Activated CD4-positive, alpha-beta T cell treated with anti-CD3 and anti-CD28 coated beads for 48 hours (primary cell): ENCODE data around the gene PCBP2.
"Not testable (repeated sequence)": the region's sequence is repeated elsewhere in the genome, so short reads cannot be mapped to it uniquely, and the experiment has no call there.

Source experiments
- DNase-seq: peaks from one replicate; pipeline ENCODE4 v3.0.0-alpha.2; 2020

The PCBP2 gene

GRCh38 chr12:53441040-53441833 lies 10.7 kb upstream of the PCBP2 start, which contains the start of gene PRR13:
TSS of gene PRR13 (plus strand) at chr12:53441734. CDS start at chr12:53442715, 981 bp downstream.
- peak; percentile 99 for DNase-seq

DNA sequence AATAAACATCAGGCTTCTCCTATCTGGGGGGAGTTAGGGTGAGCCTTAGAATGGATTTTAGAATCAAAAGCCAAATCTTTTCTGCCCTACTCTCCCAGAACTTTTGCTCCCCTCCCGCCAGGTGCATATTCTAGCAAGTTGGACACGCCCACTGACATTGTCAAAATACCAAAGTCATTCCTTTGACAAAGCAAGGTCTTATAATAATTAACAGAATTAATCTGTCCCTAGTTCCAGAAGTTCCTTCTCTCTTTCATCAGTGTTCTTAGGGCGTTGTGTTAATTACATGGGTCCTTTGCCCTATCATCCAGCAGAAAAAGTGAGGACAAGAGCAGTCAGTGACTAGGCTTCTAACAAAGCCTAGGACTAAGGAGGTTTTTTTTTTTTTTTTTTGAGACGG lies 7.9 kb upstream of the PCBP2 start:
- no peak for DNase-seq

DNA sequence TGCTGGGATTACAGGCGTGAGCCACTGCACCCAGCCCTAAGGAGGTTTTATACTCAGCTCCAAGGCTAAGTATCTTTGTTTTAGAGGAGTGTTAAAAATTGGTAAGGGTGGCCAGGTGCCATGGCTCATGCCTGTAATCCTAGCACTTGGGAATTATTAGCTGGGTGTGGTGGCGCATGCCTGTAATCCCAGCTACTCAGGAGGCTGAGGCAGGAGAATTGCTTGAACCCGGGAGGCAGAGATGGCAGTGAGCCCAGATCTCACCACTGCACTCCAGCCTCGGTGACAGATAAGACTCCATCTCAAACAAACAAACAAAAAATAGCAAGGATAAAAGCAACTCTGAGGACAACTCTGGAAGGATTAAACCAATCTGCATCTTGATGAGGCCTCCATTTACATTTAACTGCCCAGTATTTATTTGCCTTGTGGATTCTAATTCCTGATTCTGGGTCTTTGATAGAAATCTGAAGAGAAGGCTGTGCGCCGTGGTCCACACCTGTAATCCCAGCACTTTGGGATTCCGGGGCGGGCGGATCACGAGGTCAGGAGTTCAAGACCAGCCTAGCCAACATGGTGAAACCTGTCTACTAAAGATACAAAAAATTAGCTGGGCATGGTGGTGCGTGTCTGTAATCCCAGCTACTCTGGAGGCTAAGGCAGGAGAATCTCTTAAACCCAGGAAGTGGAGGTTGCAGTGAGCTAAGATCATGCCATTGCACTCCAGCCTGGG lies 7.1 kb upstream of the PCBP2 start:
- DNase-seq, result not testable (repeated sequence)

DNA sequence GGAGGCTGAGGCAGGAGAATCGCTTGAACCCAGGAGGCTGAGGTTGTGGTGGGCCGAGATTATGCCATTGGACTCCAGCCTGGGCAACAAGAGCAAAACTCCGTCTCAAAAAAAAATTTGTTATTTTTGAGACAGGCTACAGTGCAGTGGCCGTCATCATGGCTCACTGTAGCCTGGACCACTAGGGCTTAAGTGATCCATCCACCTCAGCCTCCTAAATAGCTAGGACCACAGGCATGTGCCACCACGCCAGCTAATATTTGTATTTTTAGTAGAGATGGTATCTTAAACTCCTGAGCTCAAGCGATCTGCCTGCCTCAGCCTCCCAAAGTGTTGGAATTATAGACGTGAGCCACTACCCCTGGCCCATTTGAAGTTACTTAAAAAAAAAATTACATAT lies 966 bp upstream of the PCBP2 start:
- no peak for DNase-seq

DNA sequence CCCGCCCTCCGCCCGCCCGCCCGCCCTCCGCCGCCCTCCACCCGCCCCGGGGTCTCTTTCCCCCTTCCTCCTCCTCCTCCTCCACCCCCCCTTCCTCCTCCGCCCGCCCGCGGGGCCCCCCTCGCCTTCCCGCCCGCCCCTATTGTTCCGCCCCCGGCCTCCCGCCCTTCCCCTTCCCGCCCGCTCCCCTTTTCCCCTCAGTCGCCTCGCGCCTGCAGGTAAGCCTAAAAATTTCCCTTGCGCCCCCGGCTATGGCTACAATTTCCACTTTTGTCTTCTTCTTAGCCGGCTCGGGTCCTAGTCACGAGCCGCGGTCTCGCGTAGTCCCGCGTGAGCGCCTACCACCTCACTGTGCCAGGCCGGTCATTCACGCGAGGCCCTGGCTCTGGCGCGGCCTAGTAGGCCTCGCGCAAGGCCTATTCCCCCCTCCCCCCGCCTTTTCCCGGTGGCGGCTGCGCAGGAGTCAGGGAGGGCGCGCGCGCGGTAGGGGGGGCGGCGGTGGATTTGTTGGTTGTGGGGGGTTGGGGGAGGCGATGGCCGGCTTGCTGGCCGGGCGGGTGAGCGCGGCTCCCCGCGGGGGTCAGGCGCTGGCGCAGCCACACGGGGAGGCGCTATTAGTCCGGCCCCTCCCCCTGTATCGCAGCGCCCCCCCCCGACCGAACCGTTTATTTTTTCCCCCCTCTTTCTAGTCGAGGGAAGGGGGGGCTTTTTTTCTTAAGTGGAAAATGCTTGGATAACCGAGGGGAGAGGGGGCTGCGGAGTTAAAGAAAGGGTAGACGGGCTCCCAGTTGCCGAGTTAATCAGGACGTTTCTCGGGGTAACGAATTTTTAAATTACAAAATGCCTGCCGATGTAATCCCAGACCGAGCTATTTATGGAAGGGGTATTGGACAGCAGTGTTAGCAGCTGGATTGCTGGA lies 516 bp downstream of the PCBP2 start:
- DNase-seq, result peak; percentile 76

DNA sequence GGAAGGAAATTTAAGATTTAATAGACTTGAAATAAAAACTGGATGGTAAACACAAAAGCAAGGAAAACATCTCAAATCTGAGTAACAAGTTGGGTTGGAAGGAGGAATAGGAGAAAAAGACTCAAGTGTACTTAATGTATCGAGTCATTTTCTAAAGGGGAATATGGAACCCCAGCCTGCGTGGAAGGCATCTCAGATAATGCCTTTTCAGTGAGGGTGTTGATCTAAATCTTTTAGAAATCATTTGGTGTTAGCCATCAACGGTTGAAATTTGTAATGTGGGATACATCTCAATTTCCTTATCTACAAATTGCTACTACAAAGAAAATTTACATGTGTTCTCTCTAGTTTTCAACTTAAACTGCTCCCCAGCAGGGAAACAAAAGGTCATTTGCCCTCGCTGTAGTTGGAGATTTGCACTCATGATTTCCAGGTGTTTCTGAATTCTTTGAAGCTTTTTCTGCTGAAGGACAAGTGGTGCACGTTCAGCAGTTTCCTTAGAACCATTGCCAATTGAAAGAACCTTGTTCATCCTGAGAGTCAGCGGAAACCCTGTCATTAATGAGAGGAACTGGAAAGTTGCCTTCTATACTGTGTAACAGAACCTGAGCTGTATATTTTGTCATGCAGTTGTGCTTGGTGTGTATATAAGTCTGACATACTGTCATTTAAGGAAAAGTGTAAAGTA lies 2.2 kb downstream of the PCBP2 start:
- no peak for DNase-seq

GRCh38 chr12:53454707-53455106 lies 2.8 kb downstream of the PCBP2 start:
- DNase-seq, result no peak

DNA sequence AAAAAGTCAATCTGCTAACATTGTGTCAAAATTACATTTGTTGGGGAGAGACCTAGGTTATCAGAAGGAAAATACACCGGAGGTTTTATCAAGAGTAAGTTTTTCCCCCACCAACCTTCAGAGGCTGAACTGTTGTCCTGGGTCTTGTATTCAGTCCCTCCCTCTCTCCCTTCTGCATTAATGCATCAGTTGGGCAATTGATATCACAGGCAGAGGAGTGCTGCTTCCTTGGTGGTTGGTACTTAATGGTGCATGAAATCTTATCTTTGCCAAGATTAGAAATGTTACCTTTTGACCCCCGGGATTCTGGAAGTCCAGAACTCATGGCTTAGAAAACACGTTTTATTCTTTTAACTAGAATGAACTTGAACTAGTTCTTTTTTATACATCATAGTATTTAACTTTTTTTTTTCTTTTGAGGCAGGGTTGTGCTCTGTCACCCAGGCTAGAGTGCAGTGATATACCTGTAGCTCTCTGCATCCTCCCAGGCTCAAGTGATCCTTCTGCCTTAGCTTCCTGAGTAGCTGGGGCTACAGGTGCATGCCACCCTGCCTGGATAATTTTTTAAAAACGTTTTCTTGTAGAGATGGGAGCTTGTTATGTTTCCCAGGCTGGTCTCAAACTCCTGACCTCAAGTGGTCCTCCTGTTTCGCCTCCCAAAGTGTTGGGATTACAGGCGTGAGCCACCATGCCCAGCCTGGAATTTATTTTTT lies 4.9 kb downstream of the PCBP2 start:
- DNase-seq, result no peak

DNA sequence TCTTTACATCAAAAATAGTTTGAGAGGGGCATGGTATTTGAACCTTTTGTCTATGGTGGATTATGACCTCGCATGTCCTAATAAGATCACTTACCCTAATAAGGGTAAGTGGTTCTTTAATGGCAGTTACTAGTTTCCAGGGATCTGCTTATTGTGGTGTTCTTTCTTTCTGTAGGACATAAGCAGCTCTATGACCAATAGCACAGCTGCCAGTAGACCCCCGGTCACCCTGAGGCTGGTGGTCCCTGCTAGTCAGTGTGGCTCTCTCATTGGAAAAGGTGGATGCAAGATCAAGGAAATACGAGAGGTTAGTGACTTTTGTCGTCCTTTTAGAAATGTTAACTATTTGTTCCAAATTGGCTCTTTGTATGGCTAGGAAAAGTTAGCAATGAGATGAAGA lies 7.2 kb downstream of the PCBP2 start:
- DNase-seq, result no peak

GRCh38 chr12:53461059-53461458 lies 9.2 kb downstream of the PCBP2 start:
- no peak for DNase-seq

DNA sequence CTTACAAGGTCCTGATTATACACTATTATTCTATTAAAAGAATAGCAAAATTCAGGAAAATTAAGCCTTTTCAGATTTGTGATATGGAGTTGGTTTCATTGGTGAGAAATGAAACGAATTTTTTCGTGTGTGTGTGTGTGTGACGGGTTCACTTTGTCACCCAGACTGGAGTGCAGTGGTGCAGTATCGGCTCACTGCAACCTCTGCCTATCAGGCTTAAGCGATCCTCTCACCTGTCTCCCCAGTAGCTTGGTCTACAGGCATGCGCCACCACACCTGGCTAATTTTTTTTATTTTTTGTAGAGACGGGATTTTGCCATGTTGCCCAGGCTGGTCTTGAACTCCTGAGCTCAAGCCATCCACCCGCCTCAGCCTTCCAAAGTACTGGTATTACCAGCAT lies 9.7 kb downstream of the PCBP2 start:
- no peak for DNase-seq

- no peak for DNase-seq
These were observed 11.0 kb downstream of the PCBP2 start for GRCh38 chr12:53462935-53463334.

GRCh38 chr12:53463802-53464560 lies 12.1 kb downstream of the PCBP2 start:
- no peak for DNase-seq

GRCh38 chr12:53464685-53465418 lies 12.9 kb downstream of the PCBP2 start:
- DNase-seq, result no peak

DNA sequence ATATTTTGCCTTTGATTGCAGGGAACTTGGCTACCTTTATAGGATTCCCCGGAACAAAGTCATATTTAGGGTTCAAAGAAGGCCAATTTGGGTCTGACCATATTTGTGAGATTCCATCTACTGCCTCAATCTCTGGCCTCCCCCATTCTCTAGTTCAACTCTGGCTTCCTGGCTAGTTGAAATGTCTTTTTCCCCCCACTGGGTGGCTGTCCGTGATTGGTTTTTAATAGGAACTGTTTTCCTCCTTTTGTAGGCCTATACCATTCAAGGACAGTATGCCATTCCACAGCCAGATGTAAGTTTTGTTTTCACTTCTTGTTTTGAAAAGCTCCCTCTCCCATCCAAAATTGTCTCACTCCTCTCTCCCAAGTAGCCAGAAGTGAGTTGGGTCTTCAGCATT lies 13.8 kb downstream of the PCBP2 start:
- no peak for DNase-seq

- no peak for DNase-seq
These were observed 14.7 kb downstream of the PCBP2 start for GRCh38 chr12:53466640-53467039.

DNA sequence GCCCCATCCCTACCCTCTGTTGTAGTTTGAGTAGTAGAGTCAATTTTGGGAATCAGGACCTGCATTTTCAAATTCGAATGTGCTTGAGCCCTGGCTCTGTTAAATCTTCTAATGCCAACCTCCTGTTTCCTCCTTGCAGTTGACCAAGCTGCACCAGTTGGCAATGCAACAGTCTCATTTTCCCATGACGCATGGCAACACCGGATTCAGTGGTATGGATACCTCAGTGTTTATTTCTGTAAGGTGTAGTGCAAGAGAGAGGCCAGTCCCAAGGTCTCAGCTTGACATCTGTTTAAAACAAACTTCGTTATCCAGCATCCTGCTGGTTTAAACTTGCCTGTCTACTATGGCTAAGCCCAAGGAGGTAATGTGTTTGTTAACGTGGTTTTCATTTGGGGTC lies 15.2 kb downstream of the PCBP2 start:
- DNase-seq, result no peak

GRCh38 chr12:53467880-53468279 lies 16.0 kb downstream of the PCBP2 start:
- DNase-seq, result no peak

DNA sequence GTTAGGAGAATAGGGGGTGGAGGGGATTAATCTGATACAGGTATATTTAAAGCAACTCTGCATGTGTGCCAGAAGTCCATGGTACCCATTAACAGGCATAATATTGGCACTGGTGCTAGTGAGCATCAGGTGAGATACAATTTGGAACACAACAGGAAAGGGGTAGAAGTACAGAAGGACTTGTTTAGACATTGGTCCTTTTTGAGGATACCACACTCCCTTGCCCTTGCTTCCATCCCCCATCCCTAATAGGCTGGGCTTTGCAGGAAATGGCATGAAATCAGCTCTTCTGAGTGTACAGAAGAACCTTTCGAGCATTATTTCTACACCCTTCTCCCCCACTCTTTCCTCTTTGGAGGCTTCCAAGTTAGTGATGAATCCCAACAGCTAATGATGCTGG lies 16.4 kb downstream of the PCBP2 start:
- no peak for DNase-seq

DNA sequence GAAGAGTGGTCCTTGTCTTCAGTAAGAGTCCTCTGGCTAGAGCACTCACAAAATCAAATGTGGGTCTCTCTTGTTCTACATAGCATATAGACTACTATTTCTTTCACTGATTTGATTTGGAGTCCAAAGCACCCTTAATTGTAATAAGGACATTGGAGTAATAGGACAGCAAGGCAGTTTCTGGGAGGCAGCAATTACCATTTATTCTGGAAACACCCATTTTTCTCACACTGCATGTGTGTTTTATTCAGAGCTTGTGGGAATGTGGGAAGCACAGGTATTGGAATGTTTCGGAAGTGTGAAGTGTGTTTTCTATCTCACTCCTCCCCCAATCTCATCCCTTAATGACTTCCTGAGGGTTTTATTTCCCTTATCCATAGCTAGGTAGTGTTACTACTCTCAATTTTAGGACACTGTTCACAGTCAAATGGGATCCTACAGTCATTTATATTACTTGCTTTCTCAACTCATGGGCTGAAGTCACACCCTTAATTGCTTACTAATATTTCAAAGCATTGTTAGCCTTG lies 20.2 kb downstream of the PCBP2 start:
- no peak for DNase-seq
